HFFc6 (cell line): ENCODE results near the gene BSDC1. TPM values are rescaled to one million over a fixed set of nuclear protein-coding genes. Genes with fewer than 3 reads are reported as not detected.

ENCODE experiments used
- DNase-seq: peaks from one replicate; pipeline ENCODE4 v3.0.0-alpha.2; 2018
- H3K27ac Mint-ChIP-seq: 2 replicates; pipeline ENCODE4 v1.8.0; 2020; ENCODE audit warnings: mild to moderate bottlenecking, mixed read lengths
- H3K27me3 Mint-ChIP-seq: 2 replicates; pipeline ENCODE4 v1.8.0; 2021; ENCODE audit warnings: mild to moderate bottlenecking, moderate library complexity, mixed read lengths; ENCODE audit not compliant: insufficient read depth
- H3K36me3 Mint-ChIP-seq: 2 replicates; pipeline ENCODE4 v1.8.0; 2021; ENCODE audit warnings: low read depth, mixed read lengths
- H3K4me1 Mint-ChIP-seq: 2 replicates; pipeline ENCODE4 v1.8.0; 2020; ENCODE audit warnings: low read depth, mixed read lengths
- H3K4me3 Mint-ChIP-seq: 2 replicates; pipeline ENCODE4 v1.8.0; 2020; ENCODE audit warnings: mild to moderate bottlenecking, moderate library complexity, mixed read lengths
- H3K9me3 Mint-ChIP-seq: 2 replicates; pipeline ENCODE4 v1.8.0; 2020; ENCODE audit warnings: mild to moderate bottlenecking, mixed read lengths
- total RNA-seq, 6 experiments: library from RNA; stranded (reverse); fragmentation: NEBNext Ultra II Directional; extraction: Animal tissue kit (Norgen Biotek cat#: 25700); gene quantifications; 2 replicates in 1 of 6; 3 replicates in 5 of 6; pipeline ENCODE4 v1.2.3, GENCODE V29; 2021
- TF ChIP-seq, protein P1 (sequence below): fragments of 200-600 bp; sonication (generic); IDR thresholded peaks from 2 replicates; pipeline ENCODE4 v1.5.0; 2021; ENCODE audit warnings: antibody characterized with exemption, mild to moderate bottlenecking

BSDC1 gene
- total RNA-seq, 6 experiments from 2014 or later = 52.9 to 65.5 (median 60.1) TPM

DNA sequence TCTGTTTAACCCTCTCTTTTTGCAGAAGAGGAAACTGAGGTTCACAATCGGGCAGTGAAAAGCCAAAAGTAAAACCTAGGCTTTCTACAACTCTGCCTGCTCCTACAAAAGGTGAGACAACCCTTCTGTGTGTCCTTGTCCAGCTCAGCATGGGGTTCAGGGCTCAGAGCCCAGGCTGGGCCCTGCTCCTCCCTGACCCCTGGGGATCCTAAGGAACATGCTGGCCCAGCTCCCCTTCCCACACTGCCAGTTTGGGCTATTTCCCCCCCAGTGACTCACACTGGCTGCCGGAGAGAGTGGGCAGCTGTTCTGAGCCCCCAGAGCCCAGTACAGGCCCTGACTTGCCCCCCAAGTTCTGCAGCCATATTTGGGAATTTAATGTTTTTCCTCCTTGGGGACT, 40.8 kb downstream of the BSDC1 start:
- DNase-seq = no peak
- Mint-ChIP-seq H3K9me3 (no peaks in the 10 kb centered on the region), H3K27ac (peak overlapping the region; percentile 74), H3K4me1 (peaks cover 55% of the 10 kb centered on the region), H3K36me3 (0 out of 2 replicates have a peak, but pooled peaks cover 5% of the 10 kb centered on the region), H3K4me3 (peak overlapping the region; percentile 87), H3K27me3 (peaks cover 4% of the 10 kb centered on the region; the same call in 1 of the 2 replicates)
- TF ChIP-seq, protein P1, sequence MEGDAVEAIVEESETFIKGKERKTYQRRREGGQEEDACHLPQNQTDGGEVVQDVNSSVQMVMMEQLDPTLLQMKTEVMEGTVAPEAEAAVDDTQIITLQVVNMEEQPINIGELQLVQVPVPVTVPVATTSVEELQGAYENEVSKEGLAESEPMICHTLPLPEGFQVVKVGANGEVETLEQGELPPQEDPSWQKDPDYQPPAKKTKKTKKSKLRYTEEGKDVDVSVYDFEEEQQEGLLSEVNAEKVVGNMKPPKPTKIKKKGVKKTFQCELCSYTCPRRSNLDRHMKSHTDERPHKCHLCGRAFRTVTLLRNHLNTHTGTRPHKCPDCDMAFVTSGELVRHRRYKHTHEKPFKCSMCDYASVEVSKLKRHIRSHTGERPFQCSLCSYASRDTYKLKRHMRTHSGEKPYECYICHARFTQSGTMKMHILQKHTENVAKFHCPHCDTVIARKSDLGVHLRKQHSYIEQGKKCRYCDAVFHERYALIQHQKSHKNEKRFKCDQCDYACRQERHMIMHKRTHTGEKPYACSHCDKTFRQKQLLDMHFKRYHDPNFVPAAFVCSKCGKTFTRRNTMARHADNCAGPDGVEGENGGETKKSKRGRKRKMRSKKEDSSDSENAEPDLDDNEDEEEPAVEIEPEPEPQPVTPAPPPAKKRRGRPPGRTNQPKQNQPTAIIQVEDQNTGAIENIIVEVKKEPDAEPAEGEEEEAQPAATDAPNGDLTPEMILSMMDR = no peak

DNA sequence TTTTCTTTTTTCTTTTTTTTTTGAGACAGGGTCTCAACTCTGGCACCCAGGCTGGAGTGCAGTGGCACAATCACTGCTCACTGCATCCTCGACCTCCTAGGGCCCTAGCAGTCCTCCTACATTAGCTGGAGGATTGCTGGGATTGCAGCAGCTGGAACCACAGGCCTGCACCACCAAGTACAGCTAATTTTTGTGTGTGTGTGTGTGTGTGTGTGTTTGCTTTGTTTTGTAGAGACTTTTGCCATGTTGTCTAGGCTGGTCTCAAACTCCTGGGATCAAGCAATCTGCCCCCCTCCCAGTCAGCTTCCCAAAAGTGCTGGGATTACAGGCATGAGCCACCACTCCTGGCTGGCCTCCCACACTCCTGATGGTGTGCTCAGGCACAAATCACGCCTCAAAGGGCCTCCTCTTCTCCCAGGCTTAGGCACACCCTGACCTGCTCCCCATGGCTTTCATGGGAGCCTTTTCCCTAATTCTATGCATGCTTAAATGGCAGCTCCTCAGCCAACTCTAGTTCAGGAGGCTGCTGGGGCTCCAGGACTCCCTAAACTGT, 41.3 kb downstream of the BSDC1 start:
- TF ChIP-seq, protein P1 = no peak
- no peak for DNase-seq
- H3K36me3 Mint-ChIP-seq = 0 out of 2 replicates have a peak, but pooled peaks cover 5% of the 10 kb centered on the region
- H3K4me3 Mint-ChIP-seq = peak overlapping the region; percentile 87
- peaks cover 56% of the 10 kb centered on the region for H3K4me1 Mint-ChIP-seq
- H3K27me3 Mint-ChIP-seq = peaks cover 4% of the 10 kb centered on the region; the same call in 1 of the 2 replicates
- H3K27ac Mint-ChIP-seq = peak overlapping the region; percentile 74
- no peaks in the 10 kb centered on the region for H3K9me3 Mint-ChIP-seq

DNA sequence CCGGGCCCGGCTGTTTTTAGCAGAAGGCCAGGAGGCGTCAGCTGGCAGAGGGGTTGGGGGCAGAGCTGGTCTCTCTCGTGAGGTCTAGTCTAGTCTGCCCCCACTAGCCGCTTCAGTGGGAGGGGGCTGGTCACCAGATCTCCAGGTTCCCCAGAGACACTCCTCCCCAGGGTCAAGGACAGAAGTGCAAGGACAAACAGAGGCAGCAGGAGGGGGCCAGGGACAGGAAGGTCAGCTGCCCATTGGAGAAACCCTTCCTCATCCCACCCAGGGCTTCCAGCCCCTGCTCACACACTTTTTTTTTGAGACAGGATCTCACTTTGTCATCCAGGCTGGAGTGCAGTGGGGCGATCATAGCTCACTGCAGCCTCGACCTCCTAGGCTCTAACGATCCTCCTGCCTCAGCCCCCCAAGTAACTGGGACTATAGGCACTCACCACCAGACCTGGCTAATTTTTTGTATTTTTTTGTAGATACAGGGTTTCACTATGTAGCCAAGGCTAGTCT, 41.9 kb downstream of the BSDC1 start:
- TF ChIP-seq, protein P1 = no peak
- H3K36me3 Mint-ChIP-seq = 0 out of 2 replicates have a peak, but pooled peaks cover 5% of the 10 kb centered on the region
- H3K4me3 Mint-ChIP-seq = peak overlapping the region; percentile 87
- peaks cover 56% of the 10 kb centered on the region for H3K4me1 Mint-ChIP-seq
- no peak for DNase-seq
- H3K9me3 Mint-ChIP-seq = no peaks in the 10 kb centered on the region
- peak overlapping the region; percentile 74 for H3K27ac Mint-ChIP-seq
- peaks cover 4% of the 10 kb centered on the region; the same call in 1 of the 2 replicates for H3K27me3 Mint-ChIP-seq

DNA sequence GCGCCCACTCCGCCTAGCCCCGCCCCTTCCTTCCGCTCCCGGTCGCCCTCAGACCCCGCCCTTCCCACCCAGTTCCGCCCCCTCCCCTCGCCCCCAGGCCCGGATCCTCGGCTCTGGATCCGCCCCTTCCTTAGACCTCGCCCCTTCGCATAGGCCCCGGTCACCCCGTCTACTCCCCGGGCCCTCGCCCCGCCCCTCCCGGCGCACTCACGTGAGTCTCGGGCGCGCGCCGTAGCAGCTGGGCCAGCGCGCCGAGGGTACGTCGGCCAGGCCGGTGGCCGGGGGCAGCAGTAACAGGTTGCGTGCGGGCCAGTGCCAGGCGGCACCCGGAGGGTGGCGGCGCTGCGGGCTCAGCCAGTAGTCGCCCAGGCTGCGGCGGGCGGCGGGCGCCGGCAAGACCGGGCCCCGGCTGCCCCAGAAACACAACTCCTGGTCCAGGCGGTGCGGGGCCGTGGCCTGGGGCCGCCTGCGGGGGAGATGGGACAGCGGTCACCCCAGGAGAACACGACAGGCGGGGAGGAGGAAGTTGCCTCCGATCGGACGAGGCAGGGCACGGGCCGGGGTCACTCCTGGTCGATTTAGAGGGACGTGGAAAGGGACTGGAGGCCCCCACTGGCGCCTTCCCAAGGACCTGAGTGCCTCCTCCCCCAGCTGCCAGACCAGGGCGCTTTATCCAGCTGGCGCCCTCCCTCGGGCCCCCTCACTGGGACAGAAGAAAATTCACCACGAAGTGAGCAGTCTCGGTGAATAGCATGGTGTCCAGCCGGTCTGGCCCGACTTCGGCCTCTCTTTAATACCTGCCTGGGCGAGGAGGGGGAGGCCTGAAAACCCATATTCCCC, 42.6 kb downstream of the BSDC1 start:
- peak; percentile 76 for DNase-seq
- Mint-ChIP-seq H3K27ac (peak overlapping the region; percentile 85), H3K4me1 (peaks cover 56% of the 10 kb centered on the region), H3K4me3 (peak overlapping the region; percentile 87), H3K9me3 (no peaks in the 10 kb centered on the region), H3K27me3 (peaks cover 4% of the 10 kb centered on the region; the same call in 1 of the 2 replicates), H3K36me3 (0 out of 2 replicates have a peak, but pooled peaks cover 5% of the 10 kb centered on the region)
- TF ChIP-seq, protein P1 = no peak; the same call in 1 of the 2 replicates

- H3K36me3 Mint-ChIP-seq = 0 out of 2 replicates have a peak, but pooled peaks cover 5% of the 10 kb centered on the region
- H3K4me1 Mint-ChIP-seq = peaks cover 56% of the 10 kb centered on the region
- peaks cover 4% of the 10 kb centered on the region; the same call in 1 of the 2 replicates for H3K27me3 Mint-ChIP-seq
- H3K9me3 Mint-ChIP-seq = no peaks in the 10 kb centered on the region
- peak overlapping the region; percentile 85 for H3K27ac Mint-ChIP-seq
- peak overlapping the region; percentile 87 for H3K4me3 Mint-ChIP-seq
- TF ChIP-seq, protein P1 = peak; percentile 82
- DNase-seq = no peak
Measured at GRCh38 chr1:32350785-32351398, 43.3 kb downstream of the BSDC1 start.
